ENCODE results near the gene SLC35A2.
A peak's percentile ranks its signal among the peaks of the same experiment; 100 is the strongest.
"Not testable (repeated sequence)": the region's sequence is repeated elsewhere in the genome, so short reads cannot be mapped to it uniquely, and the experiment has no call there.

SLC35A2 gene

DNA sequence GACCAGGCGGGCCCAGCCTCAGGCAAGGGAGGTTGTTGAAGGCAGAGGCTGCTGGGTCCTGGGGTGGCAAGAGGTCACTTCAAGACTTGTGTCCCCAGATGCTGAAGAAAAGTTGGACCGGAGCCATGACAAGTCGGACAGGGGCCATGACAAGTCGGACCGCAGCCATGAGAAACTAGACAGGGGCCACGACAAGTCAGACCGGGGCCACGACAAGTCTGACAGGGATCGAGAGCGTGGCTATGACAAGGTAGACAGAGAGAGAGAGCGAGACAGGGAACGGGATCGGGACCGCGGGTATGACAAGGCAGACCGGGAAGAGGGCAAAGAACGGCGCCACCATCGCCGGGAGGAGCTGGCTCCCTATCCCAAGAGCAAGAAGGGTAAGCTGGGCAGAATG, 9.3 kb downstream of the SLC35A2 start:
- DNase-seq: no peak

DNA sequence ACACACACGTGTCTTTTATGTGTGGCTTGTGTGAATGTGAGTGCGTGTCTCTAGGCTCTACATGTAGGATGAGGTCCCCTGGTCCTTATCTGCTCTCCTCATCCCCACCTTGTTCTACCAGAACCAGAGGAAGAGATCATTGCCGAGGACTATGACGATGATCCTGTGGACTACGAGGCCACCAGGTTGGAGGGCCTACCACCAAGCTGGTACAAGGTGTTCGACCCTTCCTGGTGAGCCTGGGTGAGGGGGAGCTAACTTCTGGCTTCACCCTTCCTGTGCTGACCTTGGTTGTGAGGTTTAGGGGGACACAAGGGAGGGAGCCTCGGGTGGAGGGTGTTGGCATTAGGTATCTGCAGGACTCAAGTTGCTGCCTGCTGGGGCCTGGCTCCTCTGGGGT, 10.4 kb downstream of the SLC35A2 start:
- no peak for DNase-seq

DNA sequence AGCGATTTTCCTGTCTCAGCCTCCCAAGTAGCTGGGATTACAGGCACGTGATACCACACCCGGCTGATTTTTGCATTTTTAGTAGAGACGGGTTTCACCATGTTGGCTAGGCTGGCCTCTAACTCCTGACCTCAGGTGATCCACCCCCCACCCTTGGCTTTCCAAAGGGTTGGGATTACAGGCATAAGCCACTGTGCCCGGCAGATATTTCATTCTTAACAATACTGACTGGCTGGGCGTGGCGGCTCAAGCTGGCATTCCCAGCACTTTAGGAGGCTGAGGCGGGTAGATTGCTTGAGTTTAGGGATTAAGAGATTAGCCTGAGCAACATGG, 12.4 kb downstream of the SLC35A2 start:
- DNase-seq: no peak

DNA sequence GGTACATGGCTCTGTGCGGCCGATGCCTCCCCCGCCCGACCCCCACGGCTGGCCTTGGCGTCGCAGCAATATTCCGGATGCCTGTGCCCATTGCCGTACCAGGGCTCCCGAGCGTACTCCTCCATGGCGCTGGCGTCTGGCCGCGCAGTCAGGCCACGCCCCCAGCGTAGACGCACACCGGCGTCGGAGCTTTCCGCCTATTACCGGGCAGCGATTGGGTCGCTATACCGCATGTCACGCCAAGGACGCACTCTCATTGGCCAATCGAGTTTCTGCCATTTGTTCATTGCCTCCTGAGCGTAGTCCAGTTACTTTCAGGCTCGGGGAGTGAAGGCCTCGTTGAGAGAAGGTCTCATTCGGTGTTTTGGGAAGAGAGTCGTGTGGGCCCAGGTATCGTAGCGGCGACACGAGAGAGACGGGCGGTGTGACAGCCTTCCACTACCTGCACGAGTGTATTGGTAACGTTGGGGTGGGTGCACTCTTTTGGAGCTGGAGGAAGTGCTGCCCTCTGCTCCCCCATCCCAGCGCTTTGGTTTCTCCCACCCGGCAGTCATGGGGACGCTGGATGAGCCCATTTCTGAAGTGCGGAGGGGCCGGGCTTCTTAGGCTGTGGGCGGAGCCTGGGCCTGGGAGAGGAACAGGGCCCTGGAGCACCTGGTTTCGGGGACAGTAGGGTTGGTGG, 13.7 kb downstream of the SLC35A2 start, which contains the start of the genes PQBP1 and TIMM17B:
PQBP1 (plus strand) TSS at position 306 of the 682 bp plus-strand sequence. CDS start 580 bp downstream, outside the sequence.
TIMM17B (minus strand) TSS at position 144 of the 682 bp plus-strand sequence; CDS start at position 125, 19 bp downstream.
- DNase-seq: peak; percentile 97

DNA sequence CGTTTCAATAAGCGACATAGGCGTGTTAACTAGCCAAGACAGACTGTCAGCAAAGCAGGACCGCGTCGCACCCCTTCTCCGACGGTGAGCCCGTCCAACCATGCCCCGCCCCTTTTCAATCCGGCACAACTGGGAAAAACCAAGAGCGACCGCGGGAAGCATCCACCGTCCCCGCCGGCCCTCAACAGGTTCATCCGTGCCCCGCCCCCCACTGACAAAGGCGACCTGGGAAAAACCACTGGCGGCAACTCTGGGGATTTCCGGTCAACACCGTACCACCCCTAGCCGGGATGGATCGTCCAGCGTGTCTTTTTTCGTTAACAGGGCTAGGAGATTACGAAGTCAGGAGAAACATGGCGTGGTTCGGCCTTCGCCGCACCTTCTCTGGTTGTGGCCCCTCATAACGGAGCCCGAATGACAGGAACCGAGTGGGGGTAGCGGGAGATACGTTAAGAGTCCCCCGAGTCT, 14.3 kb downstream of the SLC35A2 start:
- DNase-seq: peak; percentile 70

DNA sequence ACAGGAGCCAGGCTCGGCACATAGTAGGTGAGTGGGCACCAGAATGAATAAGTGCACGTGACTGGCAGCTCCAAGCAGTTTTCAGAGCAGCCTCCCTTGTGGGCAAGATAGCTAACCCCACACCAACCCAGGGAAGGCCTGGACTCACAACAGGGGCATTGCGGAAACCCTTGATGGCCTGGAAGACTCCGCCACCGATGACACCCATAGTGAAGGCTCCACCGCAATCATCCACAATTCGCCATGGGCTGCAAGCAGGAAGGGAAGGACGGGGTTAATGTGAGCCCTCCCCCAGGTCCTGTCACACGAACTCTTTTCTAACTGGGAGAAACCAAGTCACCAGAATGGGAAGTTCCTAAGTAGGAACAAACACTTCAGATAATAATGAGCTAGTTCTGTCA, 14.8 kb downstream of the SLC35A2 start:
- no peak for DNase-seq

DNA sequence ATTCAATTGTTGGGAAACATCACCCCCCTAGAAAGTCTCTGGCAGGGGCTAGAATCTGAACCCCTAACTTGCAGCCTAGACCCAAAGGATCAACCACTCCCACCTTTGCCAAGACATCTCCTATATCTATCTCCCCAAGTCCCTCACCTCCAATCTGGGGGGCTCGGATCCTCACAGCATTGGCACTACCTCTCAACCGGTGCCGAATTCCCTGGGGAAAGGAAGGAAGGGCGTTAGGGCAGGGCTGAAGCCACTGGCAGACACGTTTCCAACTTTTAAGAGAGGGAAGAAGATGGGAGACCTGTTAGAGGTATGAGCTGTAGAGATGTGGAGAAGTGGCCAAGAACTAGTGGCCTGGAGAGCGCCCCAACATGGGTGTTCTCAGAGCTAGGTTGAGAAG, 16.6 kb downstream of the SLC35A2 start:
- no peak for DNase-seq

DNA sequence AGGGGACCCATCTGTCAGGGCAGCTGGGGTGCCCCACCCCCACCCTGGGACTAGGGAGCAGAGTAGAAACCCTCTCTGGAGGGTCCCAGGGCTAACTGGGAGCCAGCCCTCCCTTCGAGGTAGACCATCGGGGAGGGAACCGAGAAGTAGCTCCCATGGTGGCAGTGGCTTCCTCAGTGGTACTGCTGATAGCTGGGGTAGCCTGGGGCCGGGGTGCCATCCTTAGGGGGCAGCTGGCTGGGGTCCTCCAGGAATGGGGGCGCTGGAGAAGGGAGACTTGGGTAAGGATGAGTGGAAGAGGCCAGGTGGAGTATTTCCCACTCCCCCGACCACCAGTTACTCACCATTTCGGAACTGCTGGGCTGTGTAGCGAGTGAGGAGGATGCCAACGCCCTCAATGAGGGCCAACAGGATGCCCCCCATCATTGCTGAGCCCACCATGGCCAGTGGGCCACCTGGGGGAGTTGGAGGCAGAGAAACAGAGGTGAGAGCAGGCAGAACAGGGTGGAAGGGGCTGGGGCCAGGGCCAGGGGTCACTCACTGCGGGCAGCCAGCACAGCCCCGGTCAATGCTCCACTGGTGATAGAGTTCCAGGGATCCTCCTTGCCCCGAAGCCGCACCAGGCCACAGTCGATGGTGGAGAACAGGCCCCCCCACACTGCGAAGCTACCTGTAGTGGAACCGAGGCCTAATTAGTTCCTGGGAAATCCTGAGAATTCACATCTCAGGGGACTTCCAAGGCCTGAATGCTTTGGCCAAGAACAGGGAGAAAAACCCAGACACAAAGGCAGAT, 17.7 kb downstream of the SLC35A2 start:
- no peak for DNase-seq

DNA sequence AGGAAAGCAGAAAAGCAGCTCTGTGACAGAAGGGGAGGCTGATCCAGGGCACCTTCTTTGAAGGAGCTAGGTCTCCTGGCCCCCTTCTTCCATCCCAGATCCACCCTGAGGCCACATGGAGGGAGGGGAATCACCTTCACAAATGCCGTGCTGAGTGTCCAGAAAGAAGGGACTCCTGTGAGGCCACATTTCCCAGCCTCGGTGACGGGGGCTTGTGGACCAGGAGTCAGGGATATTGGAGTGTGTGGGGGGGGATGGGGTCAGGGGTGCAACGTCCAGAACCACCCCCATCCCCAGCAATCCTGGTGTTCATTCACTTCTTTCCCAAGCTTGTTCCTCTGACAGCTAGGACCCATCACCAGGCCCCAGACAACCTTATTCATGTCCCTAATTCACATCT, 18.6 kb downstream of the SLC35A2 start:
- DNase-seq: no peak

DNA sequence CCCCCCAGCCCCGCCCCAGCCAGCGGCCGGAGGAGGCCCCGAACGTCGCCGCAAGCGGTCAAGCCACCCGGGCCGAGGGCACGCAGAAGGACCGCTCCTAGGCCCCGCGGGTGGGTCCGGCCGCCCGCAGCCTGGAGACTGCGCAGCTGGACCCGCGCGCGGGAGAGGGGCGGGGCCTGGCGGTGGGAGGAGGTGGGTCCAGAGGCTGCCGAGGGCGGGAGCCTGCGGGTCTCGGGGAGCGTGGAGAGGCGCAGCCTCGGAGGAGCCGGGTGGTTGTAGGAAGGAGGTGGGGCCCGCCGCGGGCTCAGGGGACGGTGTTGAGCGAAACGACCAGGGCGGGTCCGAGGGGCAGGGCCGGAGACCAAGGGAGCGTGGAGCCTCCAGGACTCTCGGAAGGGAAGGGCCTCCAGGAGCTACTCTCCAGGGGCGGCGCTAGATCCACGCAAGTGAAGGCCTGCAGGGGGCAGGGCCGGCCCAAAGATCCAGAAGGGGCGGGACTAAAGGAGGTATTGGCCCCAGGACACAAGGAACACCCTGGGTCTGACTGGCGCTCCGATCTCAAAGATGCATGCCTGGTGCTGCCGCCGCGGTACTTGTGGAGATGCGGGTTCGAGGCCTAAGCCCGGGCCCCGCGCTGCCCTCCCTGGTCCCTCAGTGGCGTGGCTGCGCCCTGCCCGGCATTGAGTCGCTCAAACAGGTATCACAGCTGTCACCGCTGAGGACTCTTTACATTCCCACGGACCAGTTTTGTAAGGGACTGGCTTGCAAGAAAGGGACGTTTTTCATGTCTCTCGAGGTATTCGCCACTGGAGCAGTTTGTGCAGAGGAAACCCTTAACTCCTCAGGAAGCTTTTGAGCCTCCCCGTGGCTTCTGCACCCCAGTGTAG, 19.8 kb downstream of the SLC35A2 start:
- peak; percentile 86 for DNase-seq

DNA sequence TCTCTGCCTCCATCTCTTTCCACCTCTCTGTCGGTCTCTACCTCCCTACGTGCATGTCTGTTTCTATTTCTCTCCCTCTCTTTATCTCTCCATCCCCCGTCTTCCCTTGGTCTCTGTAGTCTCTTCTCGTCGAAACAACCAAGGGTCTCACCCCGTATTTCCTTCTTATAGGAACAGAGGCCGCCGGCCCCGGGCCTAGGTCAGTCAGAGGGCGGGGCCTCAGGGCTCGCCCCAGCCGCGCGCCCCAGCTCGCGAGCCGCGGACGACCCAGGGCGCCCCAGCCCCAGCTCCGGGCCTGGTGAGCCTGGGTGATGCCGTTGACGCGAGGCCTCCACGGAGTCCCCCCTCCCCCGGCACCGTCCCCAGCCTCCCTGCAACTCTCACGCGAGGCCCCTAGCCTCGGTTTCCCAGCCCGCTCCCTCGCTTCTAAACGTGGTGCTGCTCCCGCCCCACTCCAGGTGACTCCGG, 20.5 kb downstream of the SLC35A2 start:
- DNase-seq: no peak

DNA sequence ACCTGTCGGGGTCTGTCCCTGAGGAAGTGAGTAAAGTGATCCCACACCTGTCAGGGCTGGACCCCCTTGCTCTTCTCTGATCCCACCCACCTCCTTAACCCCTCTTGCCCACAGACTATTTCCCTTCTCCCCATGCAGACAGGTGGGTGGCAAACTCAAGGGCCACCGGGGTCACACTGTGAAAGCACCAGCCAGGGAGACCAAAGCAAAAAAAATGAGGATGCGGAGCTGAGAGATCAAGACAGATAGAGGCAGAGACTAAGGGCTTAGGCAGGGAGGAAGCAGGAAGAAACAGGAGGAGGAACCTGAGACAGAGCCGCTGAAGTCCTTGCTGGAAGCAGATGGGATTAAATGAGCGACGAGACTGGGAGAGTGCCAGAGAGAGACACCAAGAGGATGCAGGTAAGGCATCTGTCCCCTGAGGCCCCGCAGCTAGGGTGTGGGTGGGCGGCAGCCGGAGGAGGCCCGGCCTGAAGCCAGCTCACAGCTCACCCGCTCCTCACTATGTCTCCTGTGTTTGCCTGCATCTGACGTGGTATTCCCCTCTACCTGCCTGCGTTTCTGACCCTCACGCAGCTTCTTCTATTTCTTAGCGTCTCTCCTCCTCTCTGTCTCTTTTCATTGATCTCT, 21.0 kb downstream of the SLC35A2 start:
- no peak for DNase-seq

DNA sequence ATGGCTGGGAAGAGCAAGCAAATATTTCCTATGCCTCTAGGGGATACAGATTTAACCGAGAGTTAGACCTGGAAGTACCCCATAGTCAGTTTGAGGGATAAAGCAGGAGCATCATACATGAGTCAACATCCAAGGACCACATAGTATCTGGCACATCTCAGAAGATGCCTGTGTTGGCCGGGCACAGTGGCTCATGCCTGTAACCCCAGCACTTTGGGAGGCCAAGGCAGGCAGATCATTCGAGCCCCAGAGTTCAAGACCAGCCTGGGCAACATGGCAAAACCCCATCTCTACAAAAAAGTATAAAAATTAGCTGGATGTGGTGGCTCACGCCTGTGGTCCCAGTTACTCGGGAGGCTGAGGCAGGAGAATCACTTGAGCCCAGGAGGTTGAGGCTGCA, 24.9 kb downstream of the SLC35A2 start:
- DNase-seq: not testable (repeated sequence)

DNA sequence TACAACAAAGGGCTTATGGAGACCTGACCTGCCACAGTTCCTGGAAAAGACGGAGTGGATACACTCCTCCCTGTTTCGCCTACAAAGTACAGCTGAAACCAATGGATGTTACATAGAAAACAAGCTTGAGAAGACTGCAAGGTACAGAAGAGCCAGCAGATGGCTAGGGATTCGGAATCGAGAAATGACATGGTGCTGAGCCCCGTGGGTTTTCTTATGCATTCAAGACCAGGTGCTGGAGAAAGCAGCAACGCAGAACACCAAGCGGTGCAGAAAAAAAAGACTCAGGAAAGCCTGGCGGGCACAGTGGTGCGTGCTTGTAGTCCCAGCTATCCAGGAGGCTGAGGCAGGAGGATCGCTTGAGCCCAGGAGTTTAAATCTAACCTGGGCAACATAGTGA, 27.7 kb downstream of the SLC35A2 start:
- DNase-seq: no peak

DNA sequence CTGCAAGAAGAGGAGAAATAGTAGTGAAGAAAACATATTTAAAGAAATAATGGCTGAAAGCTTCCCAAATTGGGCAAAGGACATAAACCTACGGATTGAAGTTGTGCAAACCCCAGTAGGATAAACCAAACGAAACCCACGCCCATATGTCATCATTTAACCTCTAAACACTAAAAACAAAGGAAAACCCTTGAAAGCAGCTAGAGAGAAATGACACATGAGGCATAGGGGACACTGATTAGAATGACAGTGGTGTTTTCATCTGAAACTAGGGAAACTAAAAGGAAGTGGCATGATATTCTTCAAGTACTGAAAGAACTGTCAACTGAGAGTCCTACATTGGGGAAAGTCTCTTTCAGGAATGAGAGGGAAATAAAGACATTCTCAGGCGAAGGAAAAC, 34.5 kb downstream of the SLC35A2 start:
- DNase-seq: not testable (repeated sequence)

DNA sequence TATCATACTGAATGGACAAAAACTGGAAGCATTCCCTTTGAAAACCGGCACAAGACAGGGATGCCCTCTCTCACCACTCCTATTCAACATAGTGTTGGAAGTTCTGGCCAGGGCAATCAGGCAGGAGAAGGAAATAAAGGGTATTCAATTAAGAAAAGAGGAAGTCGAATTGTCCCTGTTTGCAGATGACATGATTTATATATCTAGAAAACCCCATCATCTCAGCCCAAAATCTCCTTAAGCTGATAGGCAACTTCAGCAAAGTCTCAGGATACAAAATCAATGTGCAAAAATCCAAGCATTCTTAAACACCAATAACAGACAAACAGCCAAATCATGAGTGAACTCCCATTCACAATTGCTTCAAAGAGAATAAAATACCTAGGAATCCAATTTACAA, 39.4 kb downstream of the SLC35A2 start:
- not testable (repeated sequence) for DNase-seq

DNA sequence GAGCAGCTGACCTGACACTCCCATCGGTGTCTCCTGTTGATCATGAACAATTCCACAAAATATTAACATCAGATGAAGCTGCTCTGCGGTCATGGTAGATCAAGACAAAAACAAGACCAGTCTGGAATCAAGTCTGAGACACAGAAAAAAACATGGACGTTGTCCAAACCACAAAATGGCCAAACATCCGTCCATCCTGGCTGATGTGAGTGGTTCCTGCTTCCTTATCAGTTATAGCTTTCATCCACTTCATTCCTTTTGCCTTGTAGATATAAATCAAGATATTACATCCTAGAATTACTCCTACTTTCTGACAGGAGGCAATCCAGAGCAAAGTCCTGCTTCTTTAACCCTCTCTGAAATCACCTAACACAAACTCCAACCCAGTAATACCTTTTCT, 47.2 kb downstream of the SLC35A2 start:
- DNase-seq: peak; percentile 17

DNA sequence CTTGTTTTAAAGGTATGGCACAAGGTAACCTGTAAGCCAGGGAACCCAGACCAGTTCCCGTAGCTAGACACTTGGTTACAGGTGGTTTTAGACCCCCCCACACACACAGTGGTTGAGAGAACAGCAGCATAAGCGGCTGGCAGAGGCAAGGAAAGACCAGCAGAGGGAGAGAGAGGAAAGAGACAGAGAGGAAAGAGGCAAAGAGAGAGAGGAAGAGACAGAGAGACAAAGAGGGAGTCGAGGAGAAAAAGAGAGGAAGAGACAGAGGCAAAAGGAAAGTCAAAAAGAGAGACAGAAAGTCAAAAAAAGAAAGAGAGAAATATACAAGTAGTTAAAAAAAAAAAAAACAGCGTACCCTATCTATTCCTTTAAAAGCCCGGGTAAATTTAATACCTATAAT, 56.5 kb downstream of the SLC35A2 start:
- no peak for DNase-seq

DNA sequence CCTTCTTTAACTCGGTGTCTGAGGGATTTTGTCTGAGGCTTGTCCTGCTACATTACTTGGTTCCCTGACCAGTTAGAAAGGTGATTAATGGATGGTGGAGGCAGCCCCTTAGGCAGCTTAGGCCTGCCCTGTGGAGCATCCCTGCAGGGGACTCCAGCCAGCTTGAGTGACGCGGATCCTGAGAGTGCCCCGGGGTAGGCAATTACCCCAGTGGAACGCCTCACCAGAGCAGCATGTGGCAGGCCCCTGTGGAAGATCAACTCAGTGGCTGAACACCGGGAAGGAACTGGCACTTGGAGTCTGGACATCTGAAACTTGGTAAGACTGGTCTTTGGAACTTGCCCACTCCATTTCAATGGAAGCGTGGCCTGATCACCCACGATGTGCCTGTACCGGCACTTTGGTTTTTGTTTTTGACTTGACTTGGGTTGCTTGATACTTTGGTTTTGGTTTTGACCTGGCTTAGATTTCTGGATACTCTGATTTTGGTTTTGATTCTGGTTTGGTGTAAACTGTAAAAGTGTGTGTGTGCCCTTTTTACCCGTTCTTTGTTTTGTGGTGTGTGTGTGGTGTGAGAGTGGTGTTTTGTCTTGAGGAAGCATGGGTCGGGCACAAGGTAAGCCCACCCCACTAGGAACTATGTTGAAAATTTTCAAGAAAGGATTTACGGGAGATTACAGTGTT, 57.2 kb downstream of the SLC35A2 start:
- DNase-seq: not testable (repeated sequence)

DNA sequence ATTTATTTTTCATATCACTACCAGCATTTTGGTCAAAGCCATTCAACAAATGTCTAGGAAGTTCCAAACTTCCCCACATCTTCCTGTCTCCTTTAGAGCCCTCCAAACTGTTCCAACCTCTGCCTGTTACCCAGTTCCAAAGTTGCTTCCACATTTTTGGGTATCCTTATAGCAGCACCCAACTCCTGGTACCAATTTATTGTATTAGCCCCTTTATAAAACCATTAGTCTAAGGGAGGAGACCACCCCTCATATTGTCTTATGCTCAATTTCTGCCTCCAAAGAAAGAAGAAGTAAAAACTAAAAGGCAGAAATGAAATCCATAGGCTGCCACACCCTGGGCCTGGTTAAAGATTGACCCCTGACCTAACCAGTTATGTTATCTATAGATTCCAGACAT, 58.0 kb downstream of the SLC35A2 start:
- not testable (repeated sequence) for DNase-seq
